Measurements from ENCODE around the gene MITF. TPM values are rescaled to one million over a fixed set of nuclear protein-coding genes. Genes with fewer than 3 reads are reported as not detected.
A peak's percentile ranks its signal among the peaks of the same experiment; 100 is the strongest.

The MITF gene
- total RNA-seq, 6 experiments from 2014 or later = 1.9 to 4.1 (median 3.8) TPM

- 91% methylated on average over 3 of the region's 3 CpGs for WGBS (ENCODE audit: insufficient coverage, low coverage, low lambda C conversion rate, missing lambda C conversion rate)
- Histone ChIP-seq H3K4me1 (no peaks in the 10 kb centered on the region), H3K36me3 (no peaks in the 10 kb centered on the region), H3K9me3 (no peaks in the 10 kb centered on the region), H3K27me3 (no peaks in the 10 kb centered on the region), H3K27ac (no peak overlapping the region), H3K4me3 (no peak overlapping the region)
- ATAC-seq = peak in 1 of 4 donors; percentile 18
- intact Hi-C loops (cut with DNase I) = no loop called here
- TF ChIP-seq POLR2A (IDR thresholded peaks at IDR 0.05) (no peak), CTCF (IDR thresholded peaks at IDR 0.05) (no peak)
- no peak for DNase-seq
These were observed 129.7 kb downstream of the MITF start for GRCh38 chr3:69868841-69869420.

- H3K27ac ChIP-seq = no peak overlapping the region
- H3K4me1 ChIP-seq = no peaks in the 10 kb centered on the region
- no peak for TF ChIP-seq CTCF (IDR thresholded peaks at IDR 0.05)
- no peak for TF ChIP-seq POLR2A (IDR thresholded peaks at IDR 0.05)
- H3K27me3 ChIP-seq = no peaks in the 10 kb centered on the region
- 94% methylated on average over 4 of the region's 5 CpGs for WGBS (ENCODE audit: insufficient coverage, low coverage, low lambda C conversion rate, missing lambda C conversion rate)
- H3K9me3 ChIP-seq = no peaks in the 10 kb centered on the region
- ATAC-seq (no peak), DNase-seq (no peak)
- no peaks in the 10 kb centered on the region for H3K36me3 ChIP-seq
- no peak overlapping the region for H3K4me3 ChIP-seq
- intact Hi-C loops (cut with DNase I) = no loop called here
These were observed 130.4 kb downstream of the MITF start for GRCh38 chr3:69869643-69870042.

- no peak for ATAC-seq
- Histone ChIP-seq H3K9me3 (no peaks in the 10 kb centered on the region), H3K27me3 (no peaks in the 10 kb centered on the region), H3K27ac (no peak overlapping the region), H3K36me3 (no peaks in the 10 kb centered on the region), H3K4me1 (no peaks in the 10 kb centered on the region), H3K4me3 (no peak overlapping the region)
- TF ChIP-seq POLR2A (IDR thresholded peaks at IDR 0.05) (no peak), CTCF (IDR thresholded peaks at IDR 0.05) (no peak)
- DNase-seq = no peak
- intact Hi-C loops (cut with DNase I) = no loop called here
- 72% methylated on average over 2 of the region's 2 CpGs for WGBS (ENCODE audit: insufficient coverage, low coverage, low lambda C conversion rate, missing lambda C conversion rate)
These were observed 132.0 kb downstream of the MITF start for GRCh38 chr3:69871251-69871650.

- 53% methylated on average over 3 of the region's 3 CpGs for WGBS (ENCODE audit: insufficient coverage, low coverage, low lambda C conversion rate, missing lambda C conversion rate)
- no peaks in the 10 kb centered on the region for H3K36me3 ChIP-seq
- no peaks in the 10 kb centered on the region for H3K27me3 ChIP-seq
- DNase-seq (no peak), ATAC-seq (no peak)
- H3K27ac ChIP-seq = no peak overlapping the region
- no peak overlapping the region for H3K4me3 ChIP-seq
- H3K9me3 ChIP-seq = no peaks in the 10 kb centered on the region
- intact Hi-C loops (cut with DNase I) = no loop called here
- TF ChIP-seq CTCF (IDR thresholded peaks at IDR 0.05) (no peak), POLR2A (IDR thresholded peaks at IDR 0.05) (no peak)
- no peaks in the 10 kb centered on the region for H3K4me1 ChIP-seq
These were observed 132.6 kb downstream of the MITF start for GRCh38 chr3:69871868-69872267.

Measured in right lobe of liver (tissue), 6 donors.